ENCODE data around the gene UBE2U.
"Not testable (repeated sequence)": the region's sequence is repeated elsewhere in the genome, so short reads cannot be mapped to it uniquely, and the experiment has no call there.

The UBE2U gene

GRCh38 chr1:64241069-64241468 lies 37.6 kb downstream of the UBE2U start:
- DNase-seq (ENCODE audit: low read depth): no peak

GRCh38 chr1:64242895-64243756 lies 39.7 kb downstream of the UBE2U start:
- DNase-seq (ENCODE audit: low read depth): peak; percentile 4

GRCh38 chr1:64243757-64244080 lies 40.3 kb downstream of the UBE2U start:
- DNase-seq (ENCODE audit: low read depth): no peak

- no peak for DNase-seq (ENCODE audit: low read depth)
Observed at GRCh38 chr1:64245495-64245894, 42.1 kb downstream of the UBE2U start.

- DNase-seq (ENCODE audit: low read depth): no peak
Observed at GRCh38 chr1:64246294-64246917, 43.0 kb downstream of the UBE2U start.

GRCh38 chr1:64248065-64248464 lies 44.6 kb downstream of the UBE2U start:
- DNase-seq (ENCODE audit: low read depth): no peak

- DNase-seq (ENCODE audit: low read depth): not testable (repeated sequence)
Observed at GRCh38 chr1:64250472-64250871, 47.0 kb downstream of the UBE2U start.

- no peak for DNase-seq (ENCODE audit: low read depth)
Observed at GRCh38 chr1:64251971-64252370, 48.5 kb downstream of the UBE2U start.

GRCh38 chr1:64257233-64257632 lies 53.8 kb downstream of the UBE2U start:
- DNase-seq (ENCODE audit: low read depth): not testable (repeated sequence)

- not testable (repeated sequence) for DNase-seq (ENCODE audit: low read depth)
Observed at GRCh38 chr1:64258444-64258843, 55.0 kb downstream of the UBE2U start.

- no peak for DNase-seq (ENCODE audit: low read depth)
Observed at GRCh38 chr1:64263335-64263734, 59.9 kb downstream of the UBE2U start.

- DNase-seq (ENCODE audit: low read depth): no peak
Observed at GRCh38 chr1:64263856-64264255, 60.4 kb downstream of the UBE2U start.

GRCh38 chr1:64265141-64265540 lies 61.7 kb downstream of the UBE2U start:
- no peak for DNase-seq (ENCODE audit: low read depth)

- no peak for DNase-seq (ENCODE audit: low read depth)
Observed at GRCh38 chr1:64266991-64267390, 63.6 kb downstream of the UBE2U start.

- DNase-seq (ENCODE audit: low read depth): peak; percentile 54
Observed at GRCh38 chr1:64268653-64269557, 65.5 kb downstream of the UBE2U start.

GRCh38 chr1:64269558-64269884 lies 66.1 kb downstream of the UBE2U start:
- DNase-seq (ENCODE audit: low read depth): no peak

- DNase-seq (ENCODE audit: low read depth): no peak
Observed at GRCh38 chr1:64280001-64280400, 76.6 kb downstream of the UBE2U start.

GRCh38 chr1:64282351-64282750 lies 78.9 kb downstream of the UBE2U start:
- no peak for DNase-seq (ENCODE audit: low read depth)

GRCh38 chr1:64287071-64287470 lies 83.6 kb downstream of the UBE2U start:
- no peak for DNase-seq (ENCODE audit: low read depth)

- no peak for DNase-seq (ENCODE audit: low read depth)
Observed at GRCh38 chr1:64290420-64290819, 87.0 kb downstream of the UBE2U start.

GRCh38 chr1:64291931-64292330 lies 88.5 kb downstream of the UBE2U start:
- no peak for DNase-seq (ENCODE audit: low read depth)

- DNase-seq (ENCODE audit: low read depth): no peak
Observed at GRCh38 chr1:64292399-64292798, 89.0 kb downstream of the UBE2U start.

- no peak for DNase-seq (ENCODE audit: low read depth)
Observed at GRCh38 chr1:64293820-64294219, 90.4 kb downstream of the UBE2U start.

Measured in GM04504 (cell line).